ENCODE results near the gene REM1. TPM values are rescaled to one million over a fixed set of nuclear protein-coding genes. Genes with fewer than 3 reads are reported as not detected.

Gene REM1
- total RNA-seq, 1 experiment from 2014 or later: not detected

- no TSS peak for BruUV-seq (replicated peaks)
- H3K9me2 ChIP-seq (ENCODE audit: insufficient read depth): no peaks in the 10 kb centered on the region
- ATAC-seq (no peak), DNase-seq (ENCODE audit: low read depth, low spot score) (no peak)
- ChIA-PET CTCF (no interaction called here), POLR2A (no interaction called here), RAD21 (ENCODE audit: low non-redundant PET in 1 of 2, low total read pairs in 2 of 2, uncharacterized antibody in 2 of 2, unreplicated experiment in 2 of 2) (no interaction called here)
- no peaks in the 10 kb centered on the region for H3K27me3 ChIP-seq (ENCODE audit: insufficient read depth, low read length)
- H4K20me1 ChIP-seq (ENCODE audit: insufficient read depth): no peaks in the 10 kb centered on the region
- H3K4me3 ChIP-seq (replicated peaks in 1 of 2; ENCODE audit: low read depth in 1 of 2, low read length in 2 of 2): no peak overlapping the region
- no peaks in the 10 kb centered on the region for H3K4me1 ChIP-seq (ENCODE audit: control insufficient read depth in 1 of 2, insufficient read depth in 2 of 2, low read length in 2 of 2)
- intact Hi-C loops (cut with micrococcal nuclease): loop anchor here (5.0 kb wide), 1 partner anchor 160 kb away; no protein-coding TSS in a partner anchor
- H3K36me3 ChIP-seq (ENCODE audit: control insufficient read depth in 1 of 2, insufficient read depth in 2 of 2, low read length in 2 of 2): no peaks in the 10 kb centered on the region
- TF ChIP-seq CBX3 (IDR thresholded peaks at IDR 0.05; ENCODE audit: low read depth) (no peak), ZFX (IDR thresholded peaks at IDR 0.05) (no peak), EZH2 (IDR thresholded peaks at IDR 0.05) (no peak), ELF1 (IDR thresholded peaks at IDR 0.05; ENCODE audit: borderline replicate concordance, low read depth) (no peak), SRF (IDR thresholded peaks at IDR 0.05; ENCODE audit: low read depth) (no peak), FOSL1 (IDR thresholded peaks at IDR 0.05; ENCODE audit: low read depth) (no peak), TCF7L2 (IDR thresholded peaks at IDR 0.05; ENCODE audit: borderline replicate concordance, extremely low read depth, insufficient read depth, insufficient read length) (no peak), RAD21 (IDR thresholded peaks at IDR 0.05; ENCODE audit: low read depth) (no peak), EZH2phosphoT487 (IDR thresholded peaks at IDR 0.05; ENCODE audit: borderline replicate concordance) (no peak), SIN3A (IDR thresholded peaks at IDR 0.05; ENCODE audit: low read depth) (no peak), EGR1 (IDR thresholded peaks at IDR 0.05; ENCODE audit: low read depth) (no peak), CTCF (IDR thresholded peaks at IDR 0.05 in 2 of 3, conservative IDR thresholded peaks at IDR 0.05 in 1 of 3; ENCODE audit: borderline replicate concordance in 1 of 3, insufficient read depth in 1 of 3, low read depth in 2 of 3, low read length in 2 of 3) (no peak), ATF3 (IDR thresholded peaks at IDR 0.05) (no peak), MAX (IDR thresholded peaks at IDR 0.05) (no peak)
- H3K79me2 ChIP-seq (ENCODE audit: insufficient read depth, low read length): no peaks in the 10 kb centered on the region
- H3K9ac ChIP-seq (ENCODE audit: low read length): no peak overlapping the region
- H3K9me3 ChIP-seq (ENCODE audit: control insufficient read depth in 1 of 2, insufficient read depth in 1 of 2, low read depth in 1 of 2, low read length in 2 of 2): no peaks in the 10 kb centered on the region
- no peak overlapping the region for H3K4me2 ChIP-seq (ENCODE audit: low read length)
- H2AFZ ChIP-seq (ENCODE audit: low read depth, low read length, poor library complexity, severe bottlenecking): no peak overlapping the region
- no peak overlapping the region for H3K27ac ChIP-seq (ENCODE audit: low read depth, low read length)
Observed at GRCh38 chr20:31452575-31452974, 22.5 kb upstream of the REM1 start.
